Loucy (cell line): Measurements from ENCODE around the gene PGS1.

Experiments
- EZH2phosphoT487 ChIP-seq: fragments of 200-600 bp; IDR thresholded peaks from 2 replicates; pipeline ENCODE4 v1.6.1; 2018; ENCODE audit warnings: antibody characterized with exemption, mild to moderate bottlenecking, moderate library complexity, borderline replicate concordance
- TF ChIP-seq, protein P1 (sequence below): fragments of 200-600 bp; sonication (generic); conservative IDR thresholded peaks from 2 replicates; pipeline ENCODE4 v1.5.1; 2014; ENCODE audit warnings: mild to moderate bottlenecking, antibody characterized with exemption, low read length

DNA sequence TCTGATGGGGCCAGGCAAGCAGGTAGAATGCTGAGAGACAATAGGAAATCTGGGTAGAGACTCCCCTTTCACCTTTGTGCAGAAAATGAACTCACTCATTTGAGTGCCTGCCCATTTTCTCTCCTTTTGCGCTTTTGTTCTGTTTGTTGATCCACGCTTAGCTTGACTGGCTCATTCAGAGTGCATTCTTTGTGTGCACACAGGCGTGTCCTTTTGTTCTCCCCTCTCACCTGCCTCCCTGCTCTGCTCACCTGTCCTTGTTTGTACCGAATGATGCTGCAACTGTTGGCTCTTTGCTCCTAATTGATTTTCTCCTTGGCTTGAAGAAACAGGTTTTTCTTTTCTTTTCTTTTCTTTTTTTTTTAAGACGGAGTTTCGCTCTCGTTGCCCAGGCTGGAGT is 15.8 kb downstream of the PGS1 start:
- TF ChIP-seq, protein P1, sequence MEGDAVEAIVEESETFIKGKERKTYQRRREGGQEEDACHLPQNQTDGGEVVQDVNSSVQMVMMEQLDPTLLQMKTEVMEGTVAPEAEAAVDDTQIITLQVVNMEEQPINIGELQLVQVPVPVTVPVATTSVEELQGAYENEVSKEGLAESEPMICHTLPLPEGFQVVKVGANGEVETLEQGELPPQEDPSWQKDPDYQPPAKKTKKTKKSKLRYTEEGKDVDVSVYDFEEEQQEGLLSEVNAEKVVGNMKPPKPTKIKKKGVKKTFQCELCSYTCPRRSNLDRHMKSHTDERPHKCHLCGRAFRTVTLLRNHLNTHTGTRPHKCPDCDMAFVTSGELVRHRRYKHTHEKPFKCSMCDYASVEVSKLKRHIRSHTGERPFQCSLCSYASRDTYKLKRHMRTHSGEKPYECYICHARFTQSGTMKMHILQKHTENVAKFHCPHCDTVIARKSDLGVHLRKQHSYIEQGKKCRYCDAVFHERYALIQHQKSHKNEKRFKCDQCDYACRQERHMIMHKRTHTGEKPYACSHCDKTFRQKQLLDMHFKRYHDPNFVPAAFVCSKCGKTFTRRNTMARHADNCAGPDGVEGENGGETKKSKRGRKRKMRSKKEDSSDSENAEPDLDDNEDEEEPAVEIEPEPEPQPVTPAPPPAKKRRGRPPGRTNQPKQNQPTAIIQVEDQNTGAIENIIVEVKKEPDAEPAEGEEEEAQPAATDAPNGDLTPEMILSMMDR, result no peak
- TF ChIP-seq EZH2phosphoT487, result no peak
